ENCODE results near the gene VDR. TPM values are rescaled to one million over a fixed set of nuclear protein-coding genes. Genes with fewer than 3 reads are reported as not detected.

Gene VDR
- total and polyA plus RNA-seq, 2 donors (not counting 1 experiment from before 2014, with no cell fraction given): 16.2 to 24.4 TPM

- Histone ChIP-seq H3K4me1 (ENCODE audit: control insufficient read depth, extremely low read depth, insufficient read depth, low read length) (peaks cover 9% of the 10 kb centered on the region), H2AFZ (ENCODE audit: low read length) (no peak overlapping the region), H3K36me3 (ENCODE audit: control insufficient read depth, insufficient read depth, low read length) (no peaks in the 10 kb centered on the region), H3K9me3 (ENCODE audit: control insufficient read depth, insufficient read depth, low read depth, low read length) (no peaks in the 10 kb centered on the region), H4K20me1 (ENCODE audit: control insufficient read depth, extremely low read depth, insufficient read depth, low read length) (no peaks in the 10 kb centered on the region), H3K27ac (ENCODE audit: insufficient read depth, low read length) (no peak overlapping the region), H3K79me2 (ENCODE audit: control insufficient read depth, insufficient read depth, low read length) (no peaks in the 10 kb centered on the region), H3K9ac (ENCODE audit: insufficient read depth, low read length) (no peak overlapping the region), H3K27me3 (ENCODE audit: control insufficient read depth, insufficient read depth, low read length) (peaks cover 36% of the 10 kb centered on the region), H3K4me3 (replicated peaks in 1 of 4; ENCODE audit: control extremely low read depth in 1 of 4, insufficient read depth in 1 of 4, low read depth in 3 of 4, low read length in 4 of 4) (no peak overlapping the region), H3K4me2 (ENCODE audit: extremely low read depth, insufficient read depth, low read length) (no peak overlapping the region)
- TF ChIP-seq CTCF (conservative IDR thresholded peaks at IDR 0.05 in 1 of 2, IDR thresholded peaks at IDR 0.05 in 1 of 2; ENCODE audit: low read depth in 1 of 2, low read length in 2 of 2): no peak
- no peak for TF ChIP-seq EZH2 (IDR thresholded peaks at IDR 0.05; ENCODE audit: low read length, missing control alignments)
- DNase-seq (ENCODE audit: low read depth in 2 of 2): no peak
Observed at GRCh38 chr12:47931187-47931586, 26.4 kb upstream of the VDR start.

GRCh38 chr12:47930634-47931033 lies 25.8 kb upstream of the VDR start:
- Histone ChIP-seq H3K4me3 (replicated peaks in 1 of 4; ENCODE audit: control extremely low read depth in 1 of 4, insufficient read depth in 1 of 4, low read depth in 3 of 4, low read length in 4 of 4) (no peak overlapping the region), H3K9ac (ENCODE audit: insufficient read depth, low read length) (no peak overlapping the region), H4K20me1 (ENCODE audit: control insufficient read depth, extremely low read depth, insufficient read depth, low read length) (no peaks in the 10 kb centered on the region), H2AFZ (ENCODE audit: low read length) (no peak overlapping the region), H3K79me2 (ENCODE audit: control insufficient read depth, insufficient read depth, low read length) (no peaks in the 10 kb centered on the region), H3K4me1 (ENCODE audit: control insufficient read depth, extremely low read depth, insufficient read depth, low read length) (peaks cover 9% of the 10 kb centered on the region), H3K36me3 (ENCODE audit: control insufficient read depth, insufficient read depth, low read length) (no peaks in the 10 kb centered on the region), H3K27ac (ENCODE audit: insufficient read depth, low read length) (no peak overlapping the region), H3K9me3 (ENCODE audit: control insufficient read depth, insufficient read depth, low read depth, low read length) (no peaks in the 10 kb centered on the region), H3K4me2 (ENCODE audit: extremely low read depth, insufficient read depth, low read length) (no peak overlapping the region), H3K27me3 (ENCODE audit: control insufficient read depth, insufficient read depth, low read length) (peaks cover 41% of the 10 kb centered on the region)
- DNase-seq (ENCODE audit: low read depth in 2 of 2): no peak
- no peak for TF ChIP-seq CTCF (conservative IDR thresholded peaks at IDR 0.05 in 1 of 2, IDR thresholded peaks at IDR 0.05 in 1 of 2; ENCODE audit: low read depth in 1 of 2, low read length in 2 of 2)
- no peak for TF ChIP-seq EZH2 (IDR thresholded peaks at IDR 0.05; ENCODE audit: low read length, missing control alignments)

GRCh38 chr12:47927346-47927745 lies 22.6 kb upstream of the VDR start:
- no peaks in the 10 kb centered on the region for H3K4me1 ChIP-seq (ENCODE audit: control insufficient read depth, extremely low read depth, insufficient read depth, low read length)
- no peaks in the 10 kb centered on the region for H3K36me3 ChIP-seq (ENCODE audit: control insufficient read depth, insufficient read depth, low read length)
- no peak overlapping the region for H3K27ac ChIP-seq (ENCODE audit: insufficient read depth, low read length)
- H3K9ac ChIP-seq (ENCODE audit: insufficient read depth, low read length): no peak overlapping the region
- DNase-seq (ENCODE audit: low read depth in 2 of 2): no peak
- H2AFZ ChIP-seq (ENCODE audit: low read length): no peak overlapping the region
- H3K79me2 ChIP-seq (ENCODE audit: control insufficient read depth, insufficient read depth, low read length): no peaks in the 10 kb centered on the region
- no peaks in the 10 kb centered on the region for H4K20me1 ChIP-seq (ENCODE audit: control insufficient read depth, extremely low read depth, insufficient read depth, low read length)
- H3K4me2 ChIP-seq (ENCODE audit: extremely low read depth, insufficient read depth, low read length): no peak overlapping the region
- no peaks in the 10 kb centered on the region for H3K9me3 ChIP-seq (ENCODE audit: control insufficient read depth, insufficient read depth, low read depth, low read length)
- no peak for TF ChIP-seq EZH2 (IDR thresholded peaks at IDR 0.05; ENCODE audit: low read length, missing control alignments)
- no peak for TF ChIP-seq CTCF (conservative IDR thresholded peaks at IDR 0.05 in 1 of 2, IDR thresholded peaks at IDR 0.05 in 1 of 2; ENCODE audit: low read depth in 1 of 2, low read length in 2 of 2)
- H3K4me3 ChIP-seq (replicated peaks in 1 of 4; ENCODE audit: control extremely low read depth in 1 of 4, insufficient read depth in 1 of 4, low read depth in 3 of 4, low read length in 4 of 4): no peak overlapping the region
- peaks cover 46% of the 10 kb centered on the region for H3K27me3 ChIP-seq (ENCODE audit: control insufficient read depth, insufficient read depth, low read length)
